ENCODE data around the gene DTNB.
A peak's percentile ranks its signal among the peaks of the same experiment; 100 is the strongest.

The DTNB gene

DNA sequence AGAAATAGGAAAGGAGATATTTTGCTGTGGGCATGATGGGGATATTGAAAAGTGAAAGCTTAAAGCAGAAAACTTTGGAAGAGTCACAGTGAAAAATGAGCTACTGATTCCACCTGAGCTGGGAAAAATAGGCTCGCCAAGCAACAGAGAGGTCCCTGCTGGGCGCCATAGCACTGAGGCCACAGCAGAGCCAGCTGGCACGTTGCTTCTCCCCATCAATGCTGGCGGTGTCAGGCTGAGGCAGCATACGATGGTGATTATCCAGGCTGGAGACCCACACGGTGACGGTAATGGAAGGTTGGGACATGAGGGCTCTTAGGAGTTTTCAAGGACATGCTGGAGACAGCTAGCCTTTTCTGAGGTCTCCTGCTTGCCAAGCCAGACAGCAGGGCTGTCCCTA, 25.8 kb upstream of the DTNB start:
- TF ChIP-seq, protein P1, sequence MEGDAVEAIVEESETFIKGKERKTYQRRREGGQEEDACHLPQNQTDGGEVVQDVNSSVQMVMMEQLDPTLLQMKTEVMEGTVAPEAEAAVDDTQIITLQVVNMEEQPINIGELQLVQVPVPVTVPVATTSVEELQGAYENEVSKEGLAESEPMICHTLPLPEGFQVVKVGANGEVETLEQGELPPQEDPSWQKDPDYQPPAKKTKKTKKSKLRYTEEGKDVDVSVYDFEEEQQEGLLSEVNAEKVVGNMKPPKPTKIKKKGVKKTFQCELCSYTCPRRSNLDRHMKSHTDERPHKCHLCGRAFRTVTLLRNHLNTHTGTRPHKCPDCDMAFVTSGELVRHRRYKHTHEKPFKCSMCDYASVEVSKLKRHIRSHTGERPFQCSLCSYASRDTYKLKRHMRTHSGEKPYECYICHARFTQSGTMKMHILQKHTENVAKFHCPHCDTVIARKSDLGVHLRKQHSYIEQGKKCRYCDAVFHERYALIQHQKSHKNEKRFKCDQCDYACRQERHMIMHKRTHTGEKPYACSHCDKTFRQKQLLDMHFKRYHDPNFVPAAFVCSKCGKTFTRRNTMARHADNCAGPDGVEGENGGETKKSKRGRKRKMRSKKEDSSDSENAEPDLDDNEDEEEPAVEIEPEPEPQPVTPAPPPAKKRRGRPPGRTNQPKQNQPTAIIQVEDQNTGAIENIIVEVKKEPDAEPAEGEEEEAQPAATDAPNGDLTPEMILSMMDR (IDR thresholded peaks at IDR 0.05; ENCODE audit: insufficient read depth, low read length, missing control alignments) = no peak
- POLR2A ChIA-PET = no interaction called here
- H3K4me3 ChIP-seq (ENCODE audit: low read depth, low read length) = no peak overlapping the region
- CTCF ChIA-PET = interaction anchor here (0.7 to 7.1 kb wide), 17 partner anchors 11 to 451 kb away, joined by 3 to 132 read pairs (median 5); partner anchors contain the start of gene DTNB
- DNase-seq (ENCODE audit: low read depth, low spot score) = no peak

DNA sequence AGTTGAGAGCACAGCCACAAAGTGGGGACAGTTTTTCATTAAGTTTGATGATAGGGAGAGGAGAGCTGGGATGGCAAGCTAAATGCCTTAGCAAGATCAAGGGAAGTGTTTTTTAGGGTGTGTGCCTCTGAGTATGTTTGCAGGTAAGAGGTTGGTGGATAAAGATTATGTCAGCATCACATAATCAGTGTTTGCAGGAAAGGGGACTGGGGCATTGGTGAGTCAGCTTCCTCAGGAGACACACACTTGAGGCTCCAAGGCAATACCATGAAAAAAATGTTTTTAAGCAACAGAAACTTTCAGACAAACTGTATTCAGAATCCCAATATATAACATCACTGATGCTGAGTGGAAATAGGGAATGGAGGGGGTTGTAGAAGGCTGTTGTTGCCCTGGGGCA, 25.4 kb upstream of the DTNB start:
- POLR2A ChIA-PET = no interaction called here
- no peak overlapping the region for H3K4me3 ChIP-seq (ENCODE audit: low read depth, low read length)
- TF ChIP-seq, protein P1 (IDR thresholded peaks at IDR 0.05; ENCODE audit: insufficient read depth, low read length, missing control alignments) = no peak
- CTCF ChIA-PET = interaction anchor here (0.7 to 7.1 kb wide), 16 partner anchors 10 to 112 kb away, joined by 3 to 132 read pairs (median 5); partner anchors contain the start of gene DTNB
- no peak for DNase-seq (ENCODE audit: low read depth, low spot score)

DNA sequence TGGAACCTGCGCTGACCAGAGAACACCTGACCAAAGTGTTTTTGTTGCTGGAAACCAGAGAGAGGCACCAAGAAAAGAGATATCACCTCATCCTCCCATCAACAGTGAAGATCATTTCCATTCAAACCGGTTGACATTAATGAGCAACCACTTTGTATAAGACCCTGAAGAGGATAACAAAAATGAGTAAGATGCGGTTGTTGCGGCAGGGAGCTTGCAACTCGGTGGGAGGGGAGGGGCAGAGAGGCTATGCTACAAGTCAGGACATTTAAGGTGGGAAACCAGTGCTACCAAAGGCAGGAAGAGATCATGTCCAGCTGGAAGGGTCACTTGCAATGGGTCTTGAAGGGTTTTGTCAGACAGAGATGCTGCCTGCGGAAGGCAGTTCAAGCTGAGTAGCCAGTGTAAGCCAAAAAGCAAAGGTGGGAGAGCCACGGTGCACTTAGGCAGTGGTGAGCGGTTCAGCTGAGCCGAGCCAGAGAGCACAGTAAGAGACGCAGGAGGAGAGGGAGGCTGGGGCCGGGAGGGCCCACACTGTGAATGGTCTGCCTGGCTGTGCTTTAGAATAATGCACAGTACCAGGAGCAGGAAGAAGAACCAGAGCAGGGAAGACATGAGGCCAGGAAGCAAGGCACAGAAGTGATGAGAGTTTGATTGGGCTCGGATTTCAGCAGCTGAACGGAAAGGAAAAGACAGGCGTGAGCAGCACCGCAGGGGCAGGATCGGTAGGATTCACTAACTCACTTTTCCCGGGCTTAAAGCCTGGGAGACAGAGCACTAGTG, 24.4 kb upstream of the DTNB start:
- DNase-seq (ENCODE audit: low read depth, low spot score) = no peak
- TF ChIP-seq, protein P1 (IDR thresholded peaks at IDR 0.05; ENCODE audit: insufficient read depth, low read length, missing control alignments) = no peak
- ChIA-PET POLR2A (interaction anchor here (0.6 kb wide), 2 partner anchors 12 to 41 kb away, joined by 3 to 4 read pairs; no protein-coding TSS in a partner anchor), CTCF (interaction anchor here (1.1 to 7.1 kb wide), 11 partner anchors 9 to 100 kb away, joined by 3 to 132 read pairs (median 5); partner anchors contain the start of gene DTNB)
- peak overlapping the region; percentile 19 for H3K4me3 ChIP-seq (ENCODE audit: low read depth, low read length)

DNA sequence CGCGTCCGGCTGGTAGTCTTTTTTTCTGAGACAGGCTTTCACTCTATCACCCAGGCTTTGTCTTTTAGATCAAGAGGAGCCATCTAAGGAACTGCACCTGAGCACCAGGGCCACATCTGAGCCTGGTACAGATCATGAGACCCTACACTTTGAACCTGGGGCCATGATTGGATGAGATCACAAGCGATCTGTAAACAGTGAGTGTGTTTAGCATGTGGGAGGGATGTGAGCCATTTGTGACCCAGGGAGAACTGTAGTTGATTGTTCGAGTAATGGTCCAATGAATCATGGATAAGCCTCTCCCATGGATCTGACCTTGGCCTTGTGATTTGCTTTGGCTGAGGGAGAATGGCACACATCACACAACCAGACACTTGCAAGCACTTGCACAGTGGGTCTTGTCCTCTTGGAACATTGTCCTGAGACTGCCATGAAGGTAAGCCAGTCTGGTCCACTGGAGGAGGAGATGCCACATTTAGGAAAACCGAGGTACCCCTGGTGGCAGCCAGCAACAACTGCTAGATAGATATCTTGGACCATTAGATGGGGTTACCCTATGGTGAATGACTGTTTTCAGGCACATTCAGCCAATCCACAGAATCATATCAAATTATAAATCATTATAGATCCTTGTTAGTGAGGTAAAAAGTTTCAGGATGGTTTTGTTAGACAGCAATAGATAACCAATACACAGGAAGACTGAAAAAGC, 19.5 kb upstream of the DTNB start:
- TF ChIP-seq, protein P1 (IDR thresholded peaks at IDR 0.05; ENCODE audit: insufficient read depth, low read length, missing control alignments) = no peak
- CTCF ChIA-PET = no interaction called here
- POLR2A ChIA-PET = no interaction called here
- no peak overlapping the region for H3K4me3 ChIP-seq (ENCODE audit: low read depth, low read length)
- DNase-seq (ENCODE audit: low read depth, low spot score) = no peak

DNA sequence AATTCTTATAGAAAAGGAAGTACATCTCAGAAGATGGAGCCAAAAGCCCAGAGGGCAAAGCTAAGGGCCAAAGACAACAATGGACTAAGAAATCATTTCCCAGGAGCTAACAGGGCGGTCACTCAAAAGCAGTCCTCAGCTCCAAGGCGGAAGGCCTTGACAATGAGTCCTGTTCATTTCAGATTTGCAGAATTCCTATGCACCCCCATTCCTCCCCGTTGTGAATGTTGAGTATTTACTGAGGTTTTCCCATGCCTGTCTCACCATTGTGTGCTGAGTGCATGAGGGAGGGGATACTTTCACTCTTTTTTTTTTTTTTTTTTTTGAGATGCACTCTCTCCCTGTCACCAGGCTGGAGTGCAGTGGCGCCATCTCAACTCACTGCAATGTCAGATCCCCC, 18.8 kb upstream of the DTNB start:
- CTCF ChIA-PET = interaction anchor here (1.8 to 7.9 kb wide), 2 partner anchors 7 to 12 kb away, joined by 6 to 72 read pairs; no protein-coding TSS in a partner anchor
- POLR2A ChIA-PET = no interaction called here
- H3K4me3 ChIP-seq (ENCODE audit: low read depth, low read length) = no peak overlapping the region
- TF ChIP-seq, protein P1 (IDR thresholded peaks at IDR 0.05; ENCODE audit: insufficient read depth, low read length, missing control alignments) = no peak
- no peak for DNase-seq (ENCODE audit: low read depth, low spot score)

DNA sequence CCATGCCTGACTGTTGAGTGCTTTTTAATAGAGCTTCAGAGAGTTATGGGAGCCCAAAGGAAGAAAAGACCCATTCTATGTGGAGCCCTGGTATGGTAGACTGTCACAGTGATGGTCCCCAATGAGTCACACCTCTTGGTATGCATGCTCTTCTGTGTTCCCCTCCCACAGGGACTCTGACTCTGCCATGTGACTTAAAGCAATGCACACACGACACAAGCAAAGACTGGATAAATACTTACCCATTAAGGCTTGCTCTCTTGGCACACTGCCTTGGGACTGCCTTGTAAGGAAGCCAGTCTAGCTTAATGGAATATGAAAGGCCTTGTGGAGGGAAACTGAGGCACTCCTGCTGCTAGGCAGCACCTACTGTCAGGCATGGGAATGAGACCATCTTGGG, 16.7 kb upstream of the DTNB start:
- POLR2A ChIA-PET = no interaction called here
- TF ChIP-seq, protein P1 (IDR thresholded peaks at IDR 0.05; ENCODE audit: insufficient read depth, low read length, missing control alignments) = no peak
- DNase-seq (ENCODE audit: low read depth, low spot score) = no peak
- no peak overlapping the region for H3K4me3 ChIP-seq (ENCODE audit: low read depth, low read length)
- CTCF ChIA-PET = interaction anchor here (1.3 to 7.9 kb wide), 2 partner anchors 9 to 83 kb away, joined by 3 to 72 read pairs; no protein-coding TSS in a partner anchor

All from AG04449 (cell line).